ENCODE measurements around the gene CLBA1.
"Not testable (repeated sequence)": the region's sequence is repeated elsewhere in the genome, so short reads cannot be mapped to it uniquely, and the experiment has no call there.

The CLBA1 gene

GRCh38 chr14:104947881-104948735, 37.5 kb upstream of the CLBA1 start:
- DNase-seq (ENCODE audit: extremely low read depth in 1 of 2, low read depth in 1 of 2) = not testable (repeated sequence)

GRCh38 chr14:104948736-104949031, 36.9 kb upstream of the CLBA1 start:
- no peak for DNase-seq (ENCODE audit: extremely low read depth in 1 of 2, low read depth in 1 of 2)

GRCh38 chr14:104949406-104949955, 36.1 kb upstream of the CLBA1 start:
- DNase-seq (ENCODE audit: extremely low read depth in 1 of 2, low read depth in 1 of 2) = not testable (repeated sequence)

- DNase-seq (ENCODE audit: extremely low read depth in 1 of 2, low read depth in 1 of 2) = no peak
These were observed 35.6 kb upstream of the CLBA1 start for GRCh38 chr14:104950021-104950420.

GRCh38 chr14:104950701-104951100, 34.9 kb upstream of the CLBA1 start:
- DNase-seq (ENCODE audit: extremely low read depth in 1 of 2, low read depth in 1 of 2) = not testable (repeated sequence)

GRCh38 chr14:104951863-104952657, 33.5 kb upstream of the CLBA1 start:
- not testable (repeated sequence) for DNase-seq (ENCODE audit: extremely low read depth in 1 of 2, low read depth in 1 of 2)

- no peak for DNase-seq (ENCODE audit: extremely low read depth in 1 of 2, low read depth in 1 of 2)
These were observed 32.5 kb upstream of the CLBA1 start for GRCh38 chr14:104953097-104953496.

GRCh38 chr14:104953896-104954656, 31.5 kb upstream of the CLBA1 start:
- DNase-seq (ENCODE audit: extremely low read depth in 1 of 2, low read depth in 1 of 2) = no peak

- DNase-seq (ENCODE audit: extremely low read depth in 1 of 2, low read depth in 1 of 2) = no peak
These were observed 30.7 kb upstream of the CLBA1 start for GRCh38 chr14:104954746-104955395.

GRCh38 chr14:104955396-104955770, 30.2 kb upstream of the CLBA1 start:
- no peak for DNase-seq (ENCODE audit: extremely low read depth in 1 of 2, low read depth in 1 of 2)

- no peak for DNase-seq (ENCODE audit: extremely low read depth in 1 of 2, low read depth in 1 of 2)
These were observed 29.2 kb upstream of the CLBA1 start for GRCh38 chr14:104956290-104956890.

GRCh38 chr14:104957146-104958113, 28.2 kb upstream of the CLBA1 start:
- DNase-seq (ENCODE audit: extremely low read depth in 1 of 2, low read depth in 1 of 2) = no peak

- no peak for DNase-seq (ENCODE audit: extremely low read depth in 1 of 2, low read depth in 1 of 2)
These were observed 21.0 kb upstream of the CLBA1 start for GRCh38 chr14:104964546-104964945.

GRCh38 chr14:104965561-104966231, 19.9 kb upstream of the CLBA1 start:
- no peak for DNase-seq (ENCODE audit: extremely low read depth in 1 of 2, low read depth in 1 of 2)

GRCh38 chr14:104966261-104966865, 19.2 kb upstream of the CLBA1 start:
- no peak for DNase-seq (ENCODE audit: extremely low read depth in 1 of 2, low read depth in 1 of 2)

GRCh38 chr14:104966981-104967385, 18.6 kb upstream of the CLBA1 start:
- DNase-seq (ENCODE audit: extremely low read depth in 1 of 2, low read depth in 1 of 2) = no peak

- no peak for DNase-seq (ENCODE audit: extremely low read depth in 1 of 2, low read depth in 1 of 2)
These were observed 18.0 kb upstream of the CLBA1 start for GRCh38 chr14:104967386-104968152.
